Fibroblast of lung (primary cell): ENCODE data around the gene TTLL9. TPM values are rescaled to one million over a fixed set of nuclear protein-coding genes. Genes with fewer than 3 reads are reported as not detected.

Source experiments
- DNase-seq, 2 donors: peaks; one replicate each; pipeline versions ENCODE4 v3.0.0 to v3.0.0-alpha.2; 2010; ENCODE audit warnings: low read depth in 2 of 2
- H2AFZ ChIP-seq: 2 replicates; pipeline ENCODE4 v1.5.1; 2012; ENCODE audit warnings: low read length, control low read depth, inconsistent platforms
- H3K27ac ChIP-seq: 2 replicates; pipeline ENCODE4 v1.5.1; 2011; ENCODE audit warnings: low read length, control low read depth; ENCODE audit not compliant: insufficient read depth
- H3K27me3 ChIP-seq: 2 replicates; pipeline ENCODE4 v1.5.1; 2011; ENCODE audit warnings: mild to moderate bottlenecking, low read length; ENCODE audit not compliant: control insufficient read depth, insufficient read depth
- H3K36me3 ChIP-seq: 2 replicates; pipeline ENCODE4 v1.5.1; 2011; ENCODE audit warnings: low read length; ENCODE audit not compliant: control insufficient read depth, insufficient read depth
- H3K4me1 ChIP-seq: 2 replicates; pipeline ENCODE4 v1.5.1; 2011; ENCODE audit warnings: low read length; ENCODE audit not compliant: control insufficient read depth, insufficient read depth; ENCODE audit errors: extremely low read depth
- H3K4me2 ChIP-seq: 2 replicates; pipeline ENCODE4 v1.5.1; 2011; ENCODE audit warnings: low read length, control low read depth; ENCODE audit not compliant: insufficient read depth; ENCODE audit errors: extremely low read depth
- H3K4me3 ChIP-seq, 4 experiments: fragments of 200-600 bp in 1 of 4; sonication (generic) in 1 of 4; replicated peaks in 1 of 4; 2 replicates each; pipeline ENCODE4 v1.5.1; 2011 to 2016; ENCODE audit warnings: low read length in 4 of 4, low read depth in 3 of 4, mild to moderate bottlenecking in 3 of 4, control low read depth in 2 of 4, inconsistent platforms in 1 of 4, mixed read lengths in 1 of 4; ENCODE audit not compliant: insufficient read depth in 1 of 4; ENCODE audit errors: control extremely low read depth in 1 of 4
- H3K79me2 ChIP-seq: 2 replicates; pipeline ENCODE4 v1.5.1; 2012; ENCODE audit warnings: mild to moderate bottlenecking, low read length, inconsistent platforms; ENCODE audit not compliant: control insufficient read depth, insufficient read depth
- H3K9ac ChIP-seq: 2 replicates; pipeline ENCODE4 v1.5.1; 2011; ENCODE audit warnings: mild to moderate bottlenecking, low read length, control low read depth; ENCODE audit not compliant: insufficient read depth
- H3K9me3 ChIP-seq: 2 replicates; pipeline ENCODE4 v1.5.1; 2012; ENCODE audit warnings: low read depth, low read length; ENCODE audit not compliant: control insufficient read depth, insufficient read depth
- H4K20me1 ChIP-seq: 2 replicates; pipeline ENCODE4 v1.5.1; 2011; ENCODE audit warnings: low read length; ENCODE audit not compliant: control insufficient read depth, insufficient read depth; ENCODE audit errors: extremely low read depth
- EZH2 ChIP-seq: IDR thresholded peaks from 2 replicates; pipeline ENCODE4 v1.5.1; 2012; ENCODE audit warnings: low read length, control low read depth, mild to moderate bottlenecking; ENCODE audit errors: missing control alignments
- polyA plus RNA-seq, 2 donors: library from polyadenylated mRNA; depleted of rRNA in 1 of 2; stranded (reverse) in 1 of 2; unstranded in 1 of 2; fragments of >200 nt; gene quantifications; 2 replicates each; pipeline ENCODE4 v1.2.1, GENCODE V29; 2011 to 2012; ENCODE audit warnings: missing spikeins in 1 of 2
- total RNA-seq: library from RNA; depleted of rRNA; stranded (reverse); fragments of >200 nt; gene quantifications from 2 replicates; pipeline ENCODE4 v1.2.1, GENCODE V29; 2014
- TF ChIP-seq, protein P1 (sequence below), 2 donors: IDR thresholded peaks in 1 of 2; conservative IDR thresholded peaks in 1 of 2; 1 replicate in 1 of 2; 2 replicates in 1 of 2; pipeline ENCODE4 v1.5.1; 2011 to 2012; ENCODE audit warnings: low read length in 2 of 2, control low read depth in 1 of 2, inconsistent platforms in 1 of 2, low read depth in 1 of 2, mild to moderate bottlenecking in 1 of 2

The TTLL9 gene
- total and polyA plus RNA-seq, 2 donors (not counting 1 experiment from before 2014, with no cell fraction given), result 0.05 TPM; not detected in 1

DNA sequence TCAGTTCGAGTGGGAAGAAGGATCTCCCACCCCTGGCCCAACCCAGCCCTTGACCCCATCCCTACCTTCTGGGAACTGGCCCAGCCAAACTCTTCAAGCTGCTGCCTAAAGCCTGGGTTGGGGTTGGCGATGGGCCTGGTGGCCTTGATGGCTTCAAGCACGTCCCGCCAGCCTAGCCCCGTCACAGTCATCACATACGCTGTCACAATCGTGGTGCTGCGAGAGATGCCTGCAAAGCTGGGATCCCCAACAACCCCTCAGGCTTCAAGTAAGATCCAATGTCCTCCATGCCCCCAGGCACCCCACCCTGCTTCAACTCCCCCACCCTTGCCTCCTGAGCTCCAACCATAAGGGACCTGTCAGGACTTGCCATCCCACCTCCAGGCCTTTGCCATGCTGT lies 7.9 kb upstream of the TTLL9 start:
- Histone ChIP-seq H2AFZ (no peak overlapping the region), H3K36me3 (no peaks in the 10 kb centered on the region), H3K79me2 (no peaks in the 10 kb centered on the region), H3K9me3 (no peaks in the 10 kb centered on the region), H3K27ac (no peak overlapping the region), H3K4me2 (no peak overlapping the region), H3K4me3 (no peak overlapping the region), H4K20me1 (no peaks in the 10 kb centered on the region), H3K4me1 (no peaks in the 10 kb centered on the region), H3K27me3 (peaks cover 49% of the 10 kb centered on the region), H3K9ac (no peak overlapping the region)
- no peak for DNase-seq
- TF ChIP-seq, protein P1, sequence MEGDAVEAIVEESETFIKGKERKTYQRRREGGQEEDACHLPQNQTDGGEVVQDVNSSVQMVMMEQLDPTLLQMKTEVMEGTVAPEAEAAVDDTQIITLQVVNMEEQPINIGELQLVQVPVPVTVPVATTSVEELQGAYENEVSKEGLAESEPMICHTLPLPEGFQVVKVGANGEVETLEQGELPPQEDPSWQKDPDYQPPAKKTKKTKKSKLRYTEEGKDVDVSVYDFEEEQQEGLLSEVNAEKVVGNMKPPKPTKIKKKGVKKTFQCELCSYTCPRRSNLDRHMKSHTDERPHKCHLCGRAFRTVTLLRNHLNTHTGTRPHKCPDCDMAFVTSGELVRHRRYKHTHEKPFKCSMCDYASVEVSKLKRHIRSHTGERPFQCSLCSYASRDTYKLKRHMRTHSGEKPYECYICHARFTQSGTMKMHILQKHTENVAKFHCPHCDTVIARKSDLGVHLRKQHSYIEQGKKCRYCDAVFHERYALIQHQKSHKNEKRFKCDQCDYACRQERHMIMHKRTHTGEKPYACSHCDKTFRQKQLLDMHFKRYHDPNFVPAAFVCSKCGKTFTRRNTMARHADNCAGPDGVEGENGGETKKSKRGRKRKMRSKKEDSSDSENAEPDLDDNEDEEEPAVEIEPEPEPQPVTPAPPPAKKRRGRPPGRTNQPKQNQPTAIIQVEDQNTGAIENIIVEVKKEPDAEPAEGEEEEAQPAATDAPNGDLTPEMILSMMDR (conservative IDR thresholded peaks at IDR 0.05 in 1 of 2, IDR thresholded peaks at IDR 0.05 in 1 of 2; ENCODE audit: low read depth in 1 of 2, low read length in 2 of 2), result no peak
- TF ChIP-seq EZH2, result no peak

DNA sequence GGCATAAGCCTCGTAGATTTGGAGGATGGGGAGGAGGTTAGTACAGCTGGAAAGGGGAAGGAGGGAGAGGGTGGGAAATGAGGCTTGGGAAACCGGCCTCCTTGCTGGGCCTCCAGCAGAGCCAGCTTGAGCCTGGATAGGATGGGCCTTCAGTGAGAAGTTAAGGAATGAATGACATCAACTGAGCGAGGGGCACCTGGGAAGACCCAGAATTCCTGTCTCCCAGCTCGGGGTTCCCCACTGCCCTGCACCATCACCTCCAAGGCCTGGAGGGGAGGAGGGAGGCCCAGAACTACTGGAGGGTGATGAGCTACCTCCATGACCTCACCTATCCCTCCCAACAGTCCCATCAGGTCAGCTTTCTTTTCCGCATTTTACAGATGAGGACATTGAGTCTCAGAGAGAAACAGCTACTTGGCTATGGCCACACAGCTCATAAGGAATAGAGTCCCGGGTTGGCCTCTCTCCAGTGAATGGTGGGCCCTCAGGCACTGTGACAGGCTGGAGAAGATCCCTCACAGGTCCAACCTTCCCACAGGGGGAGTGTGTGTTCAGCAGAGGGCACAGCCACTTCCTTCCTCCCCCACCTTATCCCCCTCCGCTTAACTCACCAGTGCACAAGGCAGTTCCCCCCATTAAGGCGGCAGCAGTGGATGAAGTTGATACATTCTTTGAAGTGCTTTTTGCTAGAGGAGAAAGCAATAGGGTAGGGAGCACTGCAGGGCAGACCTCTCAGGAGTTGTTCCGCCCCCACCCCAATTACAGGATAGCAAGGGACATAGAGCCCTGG lies 6.9 kb upstream of the TTLL9 start:
- Histone ChIP-seq H3K9ac (no peak overlapping the region), H3K4me1 (no peaks in the 10 kb centered on the region), H3K36me3 (no peaks in the 10 kb centered on the region), H3K79me2 (no peaks in the 10 kb centered on the region), H3K27ac (no peak overlapping the region), H3K4me2 (no peak overlapping the region), H2AFZ (no peak overlapping the region), H3K4me3 (no peak overlapping the region), H3K27me3 (peaks cover 39% of the 10 kb centered on the region), H4K20me1 (no peaks in the 10 kb centered on the region), H3K9me3 (no peaks in the 10 kb centered on the region)
- TF ChIP-seq EZH2, result no peak
- TF ChIP-seq, protein P1 (conservative IDR thresholded peaks at IDR 0.05 in 1 of 2, IDR thresholded peaks at IDR 0.05 in 1 of 2; ENCODE audit: low read depth in 1 of 2, low read length in 2 of 2), result no peak
- DNase-seq, result no peak

DNA sequence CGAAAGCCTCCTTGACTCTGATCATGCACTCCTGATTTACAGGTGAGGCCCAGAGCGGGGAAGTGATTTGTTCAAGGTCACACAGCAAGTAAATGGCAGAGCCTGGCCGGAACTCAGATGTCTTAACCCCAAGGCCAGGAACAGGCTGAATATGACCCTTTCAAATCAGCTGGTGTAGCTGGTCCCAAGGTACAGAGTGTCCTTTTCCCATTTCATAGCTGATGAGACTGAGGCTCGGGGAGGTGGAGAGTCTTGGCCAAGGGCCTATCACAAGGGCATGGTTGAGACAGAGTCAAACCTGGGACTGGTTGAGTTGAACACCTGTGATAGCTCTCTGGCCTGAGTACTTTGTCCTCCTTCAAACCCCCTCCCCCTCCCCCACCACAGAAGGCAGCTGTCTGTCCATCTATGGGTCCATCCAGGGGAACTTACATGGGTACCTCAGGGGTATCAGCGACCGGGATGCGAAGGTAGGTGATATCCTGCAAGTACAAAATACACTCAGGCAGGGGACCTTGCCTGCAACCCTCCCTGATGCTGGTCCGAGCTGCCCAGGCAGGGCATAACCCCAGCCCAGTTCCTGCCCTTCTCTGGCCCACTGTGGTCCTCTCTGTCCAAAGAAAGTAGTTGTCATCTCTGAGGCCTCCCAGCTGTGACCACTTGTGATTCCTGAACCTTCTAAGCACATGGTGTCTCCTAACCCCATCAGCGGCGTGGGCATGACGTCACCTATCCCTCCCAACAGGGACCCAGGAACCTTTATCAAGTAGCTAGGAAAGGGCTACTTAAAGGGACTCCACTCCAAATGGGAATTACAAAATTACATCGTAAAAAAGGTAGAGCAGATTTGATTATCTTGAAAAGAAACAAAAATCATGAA lies 5.7 kb upstream of the TTLL9 start:
- Histone ChIP-seq H4K20me1 (no peaks in the 10 kb centered on the region), H3K4me2 (no peak overlapping the region), H3K4me1 (no peaks in the 10 kb centered on the region), H3K27ac (no peak overlapping the region), H3K79me2 (no peaks in the 10 kb centered on the region), H2AFZ (no peak overlapping the region), H3K27me3 (peaks cover 43% of the 10 kb centered on the region), H3K36me3 (no peaks in the 10 kb centered on the region), H3K9ac (no peak overlapping the region), H3K9me3 (no peaks in the 10 kb centered on the region), H3K4me3 (no peak overlapping the region)
- no peak for DNase-seq
- TF ChIP-seq, protein P1 (conservative IDR thresholded peaks at IDR 0.05 in 1 of 2, IDR thresholded peaks at IDR 0.05 in 1 of 2; ENCODE audit: low read depth in 1 of 2, low read length in 2 of 2), result no peak
- no peak for TF ChIP-seq EZH2
